ENCODE measurements around the gene CCNE1. TPM values are rescaled to one million over a fixed set of nuclear protein-coding genes. Genes with fewer than 3 reads are reported as not detected.

Gene CCNE1
- total RNA-seq, 3 donors from 2014 or later (not counting 1 experiment from before 2014, with no cell fraction given): 2.6 to 6.7 (median 2.9) TPM

DNA sequence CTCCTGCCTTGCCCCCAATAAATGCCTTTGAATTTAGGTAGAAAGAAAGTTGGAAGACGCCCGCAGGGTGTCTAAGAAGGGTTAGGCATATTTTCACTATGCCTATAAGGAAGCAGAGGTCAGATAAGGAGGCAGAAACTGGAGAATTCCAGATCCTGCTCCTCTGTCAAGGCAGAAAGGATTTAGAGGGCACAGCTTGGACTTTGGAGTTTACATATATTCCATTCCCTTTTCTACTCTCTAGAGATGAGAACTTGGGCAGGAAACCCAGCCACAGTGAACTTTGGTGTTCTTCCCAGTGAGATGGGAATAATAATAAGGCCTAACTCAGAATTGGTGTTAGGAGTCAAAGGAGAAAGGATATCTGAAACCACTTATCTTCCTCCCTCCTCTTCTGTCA is 37.4 kb downstream of the CCNE1 start:
- no peak overlapping the region for H3K27ac ChIP-seq (ENCODE audit: low read length)
- 95% methylated on average over 2 of the region's 2 CpGs for whole genome bisulfite sequencing (ENCODE audit: insufficient coverage)
- Mint-ChIP-seq H3K36me3 (no peaks in the 10 kb centered on the region), H3K9me3 (no peaks in the 10 kb centered on the region), H3K27ac (no peak overlapping the region), H3K27me3 (ENCODE audit: low read depth in 2 of 2) (peaks cover 14 to 23% of the 10 kb centered on the region in 2 donors), H3K4me3 (no peak overlapping the region), H3K4me1 (peaks cover 10 to 11% of the 10 kb centered on the region in 2 donors)
- H3K4me1 ChIP-seq (ENCODE audit: control insufficient read depth, insufficient read depth, low read length): peaks cover 12% of the 10 kb centered on the region
- DNase-seq (no peak), ATAC-seq (no peak)
- intact Hi-C loops (cut with micrococcal nuclease): no loop called here
- H3K9me3 ChIP-seq (ENCODE audit: control insufficient read depth, insufficient read depth, low read length): no peaks in the 10 kb centered on the region
- TF ChIP-seq, protein P1, sequence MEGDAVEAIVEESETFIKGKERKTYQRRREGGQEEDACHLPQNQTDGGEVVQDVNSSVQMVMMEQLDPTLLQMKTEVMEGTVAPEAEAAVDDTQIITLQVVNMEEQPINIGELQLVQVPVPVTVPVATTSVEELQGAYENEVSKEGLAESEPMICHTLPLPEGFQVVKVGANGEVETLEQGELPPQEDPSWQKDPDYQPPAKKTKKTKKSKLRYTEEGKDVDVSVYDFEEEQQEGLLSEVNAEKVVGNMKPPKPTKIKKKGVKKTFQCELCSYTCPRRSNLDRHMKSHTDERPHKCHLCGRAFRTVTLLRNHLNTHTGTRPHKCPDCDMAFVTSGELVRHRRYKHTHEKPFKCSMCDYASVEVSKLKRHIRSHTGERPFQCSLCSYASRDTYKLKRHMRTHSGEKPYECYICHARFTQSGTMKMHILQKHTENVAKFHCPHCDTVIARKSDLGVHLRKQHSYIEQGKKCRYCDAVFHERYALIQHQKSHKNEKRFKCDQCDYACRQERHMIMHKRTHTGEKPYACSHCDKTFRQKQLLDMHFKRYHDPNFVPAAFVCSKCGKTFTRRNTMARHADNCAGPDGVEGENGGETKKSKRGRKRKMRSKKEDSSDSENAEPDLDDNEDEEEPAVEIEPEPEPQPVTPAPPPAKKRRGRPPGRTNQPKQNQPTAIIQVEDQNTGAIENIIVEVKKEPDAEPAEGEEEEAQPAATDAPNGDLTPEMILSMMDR (IDR thresholded peaks at IDR 0.05): no peak
- no peaks in the 10 kb centered on the region for H3K36me3 ChIP-seq (ENCODE audit: control insufficient read depth, insufficient read depth, low read length)
- H3K27me3 ChIP-seq (ENCODE audit: control insufficient read depth, insufficient read depth, low read length): no peaks in the 10 kb centered on the region
- no peak overlapping the region for H3K4me3 ChIP-seq (ENCODE audit: low read length)

GRCh38 chr19:29850482-29850881 is 38.7 kb downstream of the CCNE1 start:
- Mint-ChIP-seq H3K27me3 (ENCODE audit: low read depth in 2 of 2) (peaks cover 14 to 24% of the 10 kb centered on the region in 2 donors), H3K36me3 (no peaks in the 10 kb centered on the region), H3K9me3 (no peaks in the 10 kb centered on the region), H3K27ac (no peak overlapping the region), H3K4me1 (peaks cover 5 to 7% of the 10 kb centered on the region in 2 donors), H3K4me3 (no peak overlapping the region)
- TF ChIP-seq, protein P1 (IDR thresholded peaks at IDR 0.05): no peak
- Histone ChIP-seq H3K27ac (ENCODE audit: low read length) (no peak overlapping the region), H3K36me3 (ENCODE audit: control insufficient read depth, insufficient read depth, low read length) (no peaks in the 10 kb centered on the region), H3K9me3 (ENCODE audit: control insufficient read depth, insufficient read depth, low read length) (no peaks in the 10 kb centered on the region), H3K4me1 (ENCODE audit: control insufficient read depth, insufficient read depth, low read length) (peaks cover 7% of the 10 kb centered on the region), H3K4me3 (ENCODE audit: low read length) (no peak overlapping the region), H3K27me3 (ENCODE audit: control insufficient read depth, insufficient read depth, low read length) (no peaks in the 10 kb centered on the region)
- no peak for ATAC-seq
- WGBS (ENCODE audit: insufficient coverage): 94% methylated on average over 2 of the region's 2 CpGs
- intact Hi-C loops (cut with micrococcal nuclease): no loop called here
- DNase-seq: no peak

- no peak overlapping the region for H3K4me3 ChIP-seq (ENCODE audit: low read length)
- no peaks in the 10 kb centered on the region for H3K9me3 ChIP-seq (ENCODE audit: control insufficient read depth, insufficient read depth, low read length)
- no peaks in the 10 kb centered on the region for H3K36me3 ChIP-seq (ENCODE audit: control insufficient read depth, insufficient read depth, low read length)
- intact Hi-C loops (cut with micrococcal nuclease): no loop called here
- Mint-ChIP-seq H3K27ac (no peak overlapping the region), H3K36me3 (no peaks in the 10 kb centered on the region), H3K27me3 (ENCODE audit: low read depth in 2 of 2) (peaks cover 14 to 20% of the 10 kb centered on the region in 2 donors), H3K4me3 (no peak overlapping the region), H3K9me3 (no peaks in the 10 kb centered on the region), H3K4me1 (no peaks in the 10 kb centered on the region)
- H3K4me1 ChIP-seq (ENCODE audit: control insufficient read depth, insufficient read depth, low read length): no peaks in the 10 kb centered on the region
- WGBS (ENCODE audit: insufficient coverage): 64% methylated on average over 2 of the region's 3 CpGs
- DNase-seq: no peak
- no peaks in the 10 kb centered on the region for H3K27me3 ChIP-seq (ENCODE audit: control insufficient read depth, insufficient read depth, low read length)
- no peak overlapping the region for H3K27ac ChIP-seq (ENCODE audit: low read length)
- TF ChIP-seq, protein P1 (IDR thresholded peaks at IDR 0.05): no peak
- no peak for ATAC-seq
These were observed 40.2 kb downstream of the CCNE1 start for GRCh38 chr19:29851769-29852521.

DNA sequence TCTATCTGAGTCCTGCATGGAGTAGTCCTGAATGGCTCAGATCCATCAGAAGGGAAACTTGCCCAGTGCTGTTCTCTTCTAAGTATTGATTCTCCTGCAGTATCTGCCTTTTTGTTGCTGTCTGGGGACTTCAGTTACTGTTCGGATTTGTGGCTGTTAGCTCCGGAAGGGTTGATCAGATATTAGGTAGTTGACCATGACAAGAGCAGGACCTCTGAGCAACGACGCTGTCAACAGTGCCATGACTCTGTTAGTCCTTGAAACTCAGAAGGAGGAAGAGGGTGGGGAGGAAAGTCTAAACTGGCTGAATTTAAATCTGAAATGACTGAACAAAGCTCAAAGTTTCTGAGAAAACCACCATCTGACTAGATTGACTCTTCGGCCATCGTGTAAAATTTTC is 42.2 kb downstream of the CCNE1 start:
- WGBS (ENCODE audit: insufficient coverage): 88% methylated on average over 4 of the region's 6 CpGs
- H3K27me3 ChIP-seq (ENCODE audit: control insufficient read depth, insufficient read depth, low read length): no peaks in the 10 kb centered on the region
- Mint-ChIP-seq H3K27me3 (ENCODE audit: low read depth in 2 of 2) (peaks cover 7 to 12% of the 10 kb centered on the region in 2 donors), H3K27ac (no peak overlapping the region), H3K4me3 (no peak overlapping the region), H3K9me3 (no peaks in the 10 kb centered on the region), H3K36me3 (no peaks in the 10 kb centered on the region), H3K4me1 (peaks cover 0 to 5% of the 10 kb centered on the region in 2 donors)
- no peaks in the 10 kb centered on the region for H3K36me3 ChIP-seq (ENCODE audit: control insufficient read depth, insufficient read depth, low read length)
- no peaks in the 10 kb centered on the region for H3K9me3 ChIP-seq (ENCODE audit: control insufficient read depth, insufficient read depth, low read length)
- H3K27ac ChIP-seq (ENCODE audit: low read length): no peak overlapping the region
- intact Hi-C loops (cut with micrococcal nuclease): no loop called here
- no peak overlapping the region for H3K4me3 ChIP-seq (ENCODE audit: low read length)
- DNase-seq: no peak
- no peak for ATAC-seq
- TF ChIP-seq, protein P1 (IDR thresholded peaks at IDR 0.05): no peak
- H3K4me1 ChIP-seq (ENCODE audit: control insufficient read depth, insufficient read depth, low read length): no peaks in the 10 kb centered on the region

Data from natural killer cell (primary cell).